ENCODE results near the gene MGMT.

Gene MGMT

DNA sequence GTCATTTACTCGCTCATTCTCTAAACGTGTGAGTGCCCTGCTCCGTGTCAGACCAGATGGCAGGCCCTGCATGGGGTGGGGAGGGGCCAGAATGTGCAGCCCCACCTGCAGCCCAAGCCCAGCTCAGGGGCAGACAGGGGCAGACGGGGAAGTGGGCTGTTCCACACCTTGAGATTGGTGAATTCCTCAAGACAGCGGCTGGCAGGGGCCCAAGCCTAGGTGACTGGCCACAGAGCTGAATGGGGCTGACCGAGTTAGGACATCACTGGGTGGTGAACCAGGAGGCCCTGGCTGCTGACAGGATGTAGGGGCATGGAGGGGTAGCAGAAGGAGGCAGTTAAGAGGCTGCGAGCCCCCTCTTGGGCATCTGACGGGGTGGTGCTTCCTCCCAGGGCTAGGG, 79.1 kb downstream of the MGMT start:
- DNase-seq = no peak

DNA sequence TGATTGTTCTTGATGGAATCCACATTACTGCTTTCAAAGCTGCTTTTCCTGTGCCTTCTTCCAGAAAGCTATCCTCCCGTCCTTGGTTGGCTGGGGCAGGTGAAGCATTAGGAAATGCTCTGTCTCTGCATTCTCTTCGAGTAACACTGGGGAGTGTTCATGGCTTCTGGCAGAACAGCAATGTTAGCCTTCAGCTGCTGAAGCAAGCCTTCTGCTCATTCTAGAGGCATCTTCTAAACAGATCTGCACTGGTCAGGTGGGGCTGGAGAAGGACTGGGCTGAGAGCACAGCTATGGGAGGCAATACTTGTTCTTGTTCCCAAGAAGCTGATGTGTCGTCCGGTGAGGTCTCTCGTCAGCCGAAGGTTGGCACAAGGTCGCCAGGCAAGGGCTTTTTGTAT, 80.6 kb downstream of the MGMT start:
- no peak for DNase-seq

DNA sequence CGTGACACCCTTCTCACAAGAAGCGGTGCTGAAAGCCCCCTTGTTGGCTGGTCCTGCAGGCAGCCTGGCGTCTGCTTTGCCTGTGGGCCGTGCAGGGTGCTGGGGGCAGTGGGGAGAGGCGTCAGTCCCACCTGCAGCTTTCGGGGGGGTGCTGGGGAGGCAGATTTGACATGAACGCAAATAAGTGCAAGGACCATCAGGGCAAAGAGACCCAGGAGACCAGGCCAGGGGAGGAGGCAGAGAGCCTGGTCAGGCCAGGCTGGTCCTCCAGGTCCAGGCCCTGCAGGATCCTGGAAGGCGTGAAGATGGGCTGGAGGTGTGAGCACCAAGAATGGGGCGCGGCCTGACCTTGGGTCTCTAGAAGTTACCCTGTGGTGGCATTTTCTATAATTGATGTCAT, 81.6 kb downstream of the MGMT start:
- no peak for DNase-seq

DNA sequence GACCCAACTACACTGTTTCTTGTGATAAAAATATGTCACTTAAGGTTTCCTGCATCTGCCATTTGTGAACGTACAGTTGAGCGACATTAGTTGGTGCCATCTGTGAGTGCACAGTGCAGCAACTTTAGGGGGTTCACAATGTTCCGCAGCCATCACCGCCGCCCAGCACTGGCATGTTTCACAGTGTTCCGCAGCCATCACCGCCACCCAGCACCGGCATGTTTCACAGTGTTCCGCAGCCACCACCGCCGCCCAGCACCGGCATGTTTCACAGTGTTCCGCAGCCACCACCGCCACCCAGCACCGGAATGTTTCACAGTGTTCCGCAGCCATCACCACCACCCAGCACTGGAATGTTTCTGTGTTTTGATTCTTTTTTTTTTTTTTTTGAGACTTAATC, 83.0 kb downstream of the MGMT start:
- no peak for DNase-seq

DNA sequence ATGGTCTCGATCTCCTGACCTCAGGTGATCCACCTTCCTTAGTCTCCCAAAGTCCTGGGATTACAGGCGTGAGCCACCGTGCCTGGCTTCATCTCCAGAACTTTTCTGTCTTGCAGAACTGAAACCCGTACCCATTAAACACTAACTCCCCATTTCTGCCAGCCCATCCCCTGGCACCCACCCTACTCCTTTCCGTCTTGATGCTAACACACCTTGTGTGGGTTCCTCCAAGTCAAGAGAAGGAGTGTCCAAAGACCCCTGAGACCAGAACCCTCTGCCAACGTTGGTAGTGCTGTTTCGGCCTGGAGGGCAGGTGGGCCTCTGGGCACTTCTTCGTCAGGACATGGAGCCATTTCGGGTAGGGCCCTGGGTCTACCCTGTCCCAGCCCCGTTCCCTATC, 83.6 kb downstream of the MGMT start:
- no peak for DNase-seq

DNA sequence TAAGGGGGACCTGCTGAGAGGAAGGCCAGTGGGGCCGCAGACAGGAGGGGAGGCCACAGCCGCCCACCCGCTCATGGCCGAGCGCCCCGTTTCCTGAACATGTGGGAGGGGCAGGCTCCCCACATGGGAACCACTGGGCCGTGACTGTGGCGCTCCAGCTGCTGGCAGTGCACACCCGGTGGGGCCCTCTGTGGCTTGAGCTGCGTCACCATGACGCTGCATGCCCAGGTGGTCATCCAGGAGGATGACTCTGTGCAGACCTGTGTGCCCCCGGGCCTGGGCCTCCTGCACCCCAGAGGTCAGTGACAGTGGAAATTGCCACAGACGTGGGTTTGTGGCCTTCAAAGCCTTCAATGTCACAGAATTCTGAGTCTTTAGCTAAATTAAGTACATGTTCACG, 85.1 kb downstream of the MGMT start:
- DNase-seq = no peak

DNA sequence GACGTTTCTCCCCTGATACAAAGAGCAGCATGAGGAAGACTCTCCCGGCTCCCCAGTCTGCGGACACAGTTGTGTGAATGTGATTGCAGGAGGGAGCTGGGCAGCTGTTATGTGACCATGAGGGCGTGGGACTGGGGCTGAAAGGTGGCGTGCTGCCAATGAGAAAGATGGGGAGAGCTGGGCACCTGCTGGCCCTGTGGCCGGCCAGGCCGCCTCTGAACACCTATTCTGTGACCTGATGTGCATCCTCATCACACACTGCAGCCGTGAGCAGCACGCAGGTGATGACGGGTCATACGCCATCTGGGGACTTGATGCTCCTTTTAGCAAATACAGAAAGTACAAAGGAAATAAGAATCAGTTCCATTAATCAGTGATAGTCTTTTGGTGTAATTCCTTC, 86.9 kb downstream of the MGMT start:
- no peak for DNase-seq

DNA sequence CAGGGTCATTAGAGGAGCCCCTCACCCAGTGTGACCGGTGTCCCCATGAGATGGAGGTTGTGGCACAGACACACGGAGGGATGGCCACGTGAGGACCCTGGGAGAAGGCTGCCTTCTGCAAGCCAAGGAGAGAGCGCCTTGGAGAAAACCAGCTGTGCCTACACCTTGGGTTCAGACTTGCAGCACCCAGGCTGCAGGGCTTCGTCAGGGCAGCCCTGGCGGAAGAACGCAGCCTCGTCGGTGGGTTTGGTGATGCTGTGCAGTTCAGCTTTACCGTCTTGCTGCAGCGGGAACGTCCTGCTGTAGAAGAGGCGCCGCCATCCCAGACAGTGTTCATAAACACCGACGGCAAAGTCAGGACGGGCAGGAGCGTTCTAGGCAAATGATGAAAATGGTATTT, 89.3 kb downstream of the MGMT start:
- DNase-seq = no peak

DNA sequence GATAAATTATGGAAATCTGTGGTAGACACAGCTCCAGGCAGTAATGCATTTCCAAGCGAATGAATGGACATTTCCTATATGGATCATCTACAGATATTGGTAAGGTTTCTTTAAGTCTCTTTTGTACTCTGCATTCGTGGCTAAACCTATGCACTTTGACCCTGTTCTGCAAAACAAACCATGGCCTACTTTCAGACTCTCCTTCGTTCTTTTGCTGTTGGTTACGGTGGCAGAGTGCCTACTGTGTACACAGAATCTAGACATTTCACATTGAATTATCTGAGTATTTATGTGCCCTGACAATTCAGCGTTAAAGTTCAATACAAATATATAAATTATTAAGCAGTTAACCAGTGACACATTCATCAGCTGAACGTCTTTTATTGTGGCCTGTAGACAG, 93.3 kb downstream of the MGMT start:
- DNase-seq = no peak

DNA sequence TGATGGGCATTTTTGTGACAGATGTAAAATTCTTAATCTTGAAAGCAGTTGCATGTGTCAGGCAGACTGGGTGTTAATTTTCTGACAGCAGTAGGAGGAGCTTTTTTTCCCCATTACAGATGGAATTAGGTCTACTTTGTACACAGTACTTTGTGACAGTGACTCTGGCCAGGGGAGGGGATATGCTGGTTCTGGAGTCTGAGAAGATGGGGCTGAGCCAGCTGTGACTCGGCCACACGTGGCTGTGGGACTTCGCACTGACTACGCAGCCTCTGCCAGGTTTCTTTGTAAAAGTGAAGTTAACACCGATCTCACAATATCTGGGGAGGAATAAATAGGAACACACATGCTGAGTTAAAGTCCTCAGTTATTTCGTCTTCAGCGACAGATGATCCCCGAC, 95.4 kb downstream of the MGMT start:
- DNase-seq = no peak

DNA sequence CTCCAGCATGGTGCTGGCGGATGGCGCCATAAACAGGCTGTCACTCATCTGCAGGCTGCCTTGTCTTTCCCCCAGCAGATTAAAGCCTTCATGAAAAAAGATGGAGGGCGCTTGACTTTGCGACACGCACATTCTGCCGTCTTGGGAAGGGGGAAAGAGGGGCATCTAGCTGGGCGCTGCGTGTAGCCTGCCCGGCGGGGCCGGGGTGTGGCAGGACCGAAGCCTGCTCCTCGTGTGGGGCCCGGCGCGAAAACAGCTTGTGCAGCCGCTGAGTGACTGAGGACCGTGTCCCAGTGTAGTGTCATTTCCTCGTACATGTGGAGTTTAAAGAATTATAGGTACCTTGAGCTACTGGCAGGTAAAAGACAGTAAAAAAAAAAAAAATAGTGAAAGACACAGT, 97.9 kb downstream of the MGMT start:
- no peak for DNase-seq

DNA sequence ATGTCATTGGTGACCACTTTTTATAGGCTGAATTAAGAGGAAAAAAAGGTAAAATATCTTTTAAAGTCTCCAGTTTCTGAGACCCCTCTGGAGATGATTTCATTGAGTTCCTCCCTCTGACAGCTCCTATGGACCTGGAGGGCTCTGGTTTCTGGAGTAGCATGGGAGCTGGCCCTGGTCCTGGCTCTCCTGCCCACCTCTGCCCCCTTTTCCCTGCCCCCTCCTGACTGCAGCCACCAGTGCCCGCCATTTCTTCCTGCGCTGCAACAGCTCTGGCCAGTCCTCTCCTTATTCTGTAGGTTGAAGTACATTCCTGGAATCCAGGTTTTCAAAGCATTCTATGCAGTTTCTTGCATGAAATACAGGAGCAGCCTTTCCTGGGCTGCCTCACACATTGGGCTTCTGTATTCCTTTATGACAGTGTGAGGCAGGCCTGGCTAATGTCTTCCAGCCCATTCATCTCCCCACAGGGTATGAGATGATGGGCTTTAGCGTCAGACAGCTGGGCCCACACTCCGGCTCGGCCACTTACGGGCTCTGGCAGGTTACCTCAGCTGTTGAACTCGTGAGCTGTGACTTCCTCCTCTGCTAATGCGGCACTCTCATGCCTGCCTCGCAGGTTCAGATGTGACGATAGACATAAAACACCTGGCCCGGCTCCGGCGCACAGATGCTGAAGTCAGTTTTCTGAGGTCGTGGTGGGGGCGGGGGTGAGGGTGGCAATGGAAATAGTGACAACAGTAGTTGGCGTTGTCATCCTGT, 101.7 kb downstream of the MGMT start:
- DNase-seq = no peak

DNA sequence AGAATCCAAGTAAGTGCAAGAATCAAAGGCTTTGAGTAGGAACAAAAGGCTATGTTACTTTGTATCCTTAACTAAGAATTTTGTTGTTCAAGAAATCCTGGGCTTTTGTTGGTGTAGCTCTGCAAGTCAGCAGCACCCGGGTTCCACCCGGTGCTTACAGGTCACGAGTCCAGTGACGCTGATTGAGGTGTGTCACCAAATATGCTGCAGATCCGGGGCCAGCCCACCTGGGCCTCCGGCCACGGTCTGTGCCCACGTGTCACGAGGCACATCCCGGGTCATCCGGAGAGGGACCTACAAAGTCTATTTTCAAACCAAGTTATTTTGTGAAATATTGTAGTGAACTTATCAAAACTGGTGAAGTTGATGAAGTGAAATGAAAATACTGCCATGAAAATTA, 103.1 kb downstream of the MGMT start:
- DNase-seq = no peak

DNA sequence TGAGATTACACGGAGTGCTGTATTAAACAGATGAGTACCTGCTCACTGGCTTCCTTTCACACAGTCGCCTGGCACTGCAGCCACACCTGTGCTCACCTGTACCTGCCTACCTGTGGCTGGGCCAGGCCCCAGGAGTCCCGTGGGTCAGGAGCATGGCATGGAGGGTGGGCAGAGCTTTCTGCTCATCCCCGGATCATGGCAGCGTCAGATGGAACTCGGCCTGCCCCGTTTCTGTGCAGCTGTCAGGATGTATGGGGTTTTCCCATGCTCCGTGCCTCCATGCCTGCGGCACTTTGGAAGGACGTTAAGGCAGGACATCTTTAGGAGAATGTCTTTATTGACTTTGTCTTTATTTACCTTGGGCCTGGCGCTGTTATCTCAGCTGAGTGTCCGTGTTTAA, 112.2 kb downstream of the MGMT start:
- no peak for DNase-seq

DNA sequence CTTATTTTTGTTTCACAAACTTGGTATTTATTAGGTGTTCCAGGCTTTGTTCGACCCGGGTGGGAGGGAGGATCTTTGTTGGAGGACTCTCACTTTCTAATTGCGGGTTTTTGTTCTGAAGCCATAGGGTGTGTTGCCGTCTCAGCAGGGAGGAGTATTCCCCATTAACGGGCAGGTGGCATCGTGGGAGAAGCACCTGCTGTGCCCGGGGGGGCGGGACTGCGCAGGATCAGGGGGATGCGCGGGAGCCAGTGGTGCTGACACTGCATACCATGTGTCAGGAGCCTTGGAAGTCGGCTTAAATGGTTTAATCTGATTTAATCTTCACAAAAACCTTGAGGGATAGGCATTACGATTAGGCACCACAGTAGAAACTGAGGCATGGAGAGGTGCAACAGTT, 113.0 kb downstream of the MGMT start:
- no peak for DNase-seq

DNA sequence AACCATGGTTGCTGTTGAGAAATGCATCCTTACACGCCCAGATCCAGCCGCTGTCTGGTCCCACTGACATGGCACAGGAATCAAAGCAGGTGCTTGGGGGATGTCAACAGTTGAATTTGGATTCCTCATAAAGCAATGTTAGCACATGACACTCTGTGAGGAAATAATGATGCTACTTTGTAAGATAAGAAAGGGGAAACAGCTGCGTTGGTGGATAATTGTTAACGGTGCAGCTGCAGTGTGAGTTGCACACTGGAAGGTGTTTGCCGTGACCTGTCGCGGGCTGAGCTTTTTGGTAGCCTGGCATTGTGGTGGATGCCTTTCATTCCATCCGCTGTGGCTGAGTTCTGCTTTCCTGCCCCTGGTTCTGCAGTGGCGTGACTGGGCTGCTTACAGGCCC, 113.9 kb downstream of the MGMT start:
- no peak for DNase-seq

DNA sequence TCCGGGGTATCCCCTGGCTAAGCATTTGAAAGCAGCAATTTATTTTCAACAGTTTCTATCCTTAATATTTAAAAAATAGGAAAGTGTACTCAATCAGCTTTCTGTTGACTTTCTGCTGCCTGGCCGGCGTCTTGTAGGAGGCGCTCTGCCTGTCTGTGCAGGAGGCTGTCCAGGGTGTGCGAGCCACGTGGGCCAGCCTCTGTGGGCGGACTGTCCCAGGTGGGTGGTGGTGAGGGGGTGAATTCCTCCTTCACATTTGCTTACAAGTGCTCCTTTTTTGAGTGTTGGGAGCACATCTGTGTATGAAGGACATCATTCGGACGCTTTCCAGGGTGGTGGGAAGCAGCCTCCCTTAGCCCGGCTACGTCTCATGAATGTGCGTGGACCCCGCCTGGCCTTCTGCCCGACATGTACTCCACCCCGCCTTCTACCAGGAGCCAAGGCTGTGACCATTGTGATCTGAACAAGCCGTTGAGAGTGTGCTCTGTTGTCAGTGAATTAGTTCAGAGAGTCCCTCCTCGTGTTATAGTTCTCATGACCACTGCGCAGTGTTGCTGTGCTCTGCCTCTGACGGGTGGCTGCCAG, 114.9 kb downstream of the MGMT start:
- no peak for DNase-seq

DNA sequence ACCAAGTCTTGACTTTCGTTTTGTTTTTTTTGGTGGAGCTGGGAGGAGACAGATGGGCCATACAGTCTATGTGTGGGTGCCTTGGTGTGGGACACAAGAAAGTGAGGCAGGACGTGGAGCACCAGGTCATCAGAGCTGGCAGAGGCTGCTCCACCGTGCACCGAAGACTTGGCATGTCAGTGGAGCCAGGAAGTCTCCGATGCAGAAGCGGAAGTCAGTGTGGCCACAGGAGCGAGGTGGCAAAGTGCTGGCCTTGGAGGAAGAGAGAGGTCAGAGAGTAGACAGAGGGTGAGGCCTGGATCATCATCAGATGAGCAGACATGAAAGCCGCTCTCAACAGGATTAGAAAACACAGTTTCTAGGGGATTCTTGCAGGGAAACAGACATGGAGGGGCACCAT, 116.8 kb downstream of the MGMT start:
- no peak for DNase-seq

DNA sequence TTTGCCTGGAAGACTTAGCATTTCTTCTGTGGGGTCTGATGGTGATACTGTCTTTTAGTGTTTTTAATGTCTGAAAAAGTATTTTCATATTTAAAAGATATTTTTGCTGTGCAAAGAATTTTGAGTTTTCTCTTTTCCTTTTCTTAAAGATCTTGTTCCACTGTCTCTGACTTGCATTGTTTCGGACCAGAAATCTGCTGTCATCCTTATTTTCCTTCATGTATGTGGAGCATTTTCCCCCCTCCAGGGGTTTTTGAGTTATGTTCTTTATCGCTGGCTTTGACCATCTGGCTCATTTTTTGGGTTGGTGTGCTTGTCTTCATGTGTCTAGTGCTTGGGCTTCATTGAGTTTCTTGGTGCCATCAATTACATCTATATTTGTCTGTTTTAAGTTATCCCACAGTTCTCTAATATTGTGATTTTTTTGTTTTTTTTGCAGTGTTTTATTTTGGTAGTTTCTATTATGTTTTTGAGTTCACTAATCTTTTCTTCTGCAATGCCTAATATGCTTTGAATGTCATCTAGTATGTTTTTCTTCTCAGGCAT, 119.9 kb downstream of the MGMT start:
- no peak for DNase-seq

DNA sequence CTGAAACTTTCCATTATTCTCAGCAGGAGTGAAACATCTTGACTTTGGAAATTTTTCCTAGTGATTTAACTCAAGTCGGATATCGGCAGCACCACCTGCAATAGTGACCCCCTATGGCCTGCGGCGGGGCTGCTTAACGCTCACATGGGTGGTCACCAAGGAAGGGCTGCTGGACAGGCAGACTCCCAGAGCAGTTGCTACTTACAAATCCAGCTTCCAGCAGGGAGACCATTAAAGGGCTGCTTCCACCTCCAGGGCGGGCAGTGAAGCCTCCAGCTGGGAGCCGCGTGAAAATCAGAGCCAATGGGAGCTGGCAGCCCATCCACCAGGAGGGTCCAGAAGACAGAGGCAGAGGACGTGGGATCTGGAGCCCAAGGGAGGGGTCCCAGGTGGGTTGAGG, 122.5 kb downstream of the MGMT start:
- no peak for DNase-seq

DNA sequence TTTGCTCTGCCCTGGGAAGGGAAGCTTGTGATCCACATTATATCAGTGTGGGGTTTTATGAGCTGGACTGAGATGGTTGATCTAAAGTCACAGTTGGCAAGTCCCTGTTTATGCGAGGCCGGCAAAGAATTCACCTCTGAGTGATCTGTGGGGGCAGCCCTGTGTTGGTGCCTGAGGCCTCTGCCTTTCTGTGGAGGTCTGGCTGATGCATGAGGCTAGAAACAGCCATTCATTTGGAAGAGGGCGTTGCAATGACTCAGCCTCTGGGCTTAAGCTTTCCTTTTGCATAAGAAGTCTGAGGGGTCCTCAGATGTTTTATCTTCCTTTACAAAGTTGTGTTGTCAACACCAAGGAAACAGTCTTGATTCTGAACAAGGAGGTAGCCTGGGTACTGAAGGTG, 126.9 kb downstream of the MGMT start:
- DNase-seq = no peak

DNA sequence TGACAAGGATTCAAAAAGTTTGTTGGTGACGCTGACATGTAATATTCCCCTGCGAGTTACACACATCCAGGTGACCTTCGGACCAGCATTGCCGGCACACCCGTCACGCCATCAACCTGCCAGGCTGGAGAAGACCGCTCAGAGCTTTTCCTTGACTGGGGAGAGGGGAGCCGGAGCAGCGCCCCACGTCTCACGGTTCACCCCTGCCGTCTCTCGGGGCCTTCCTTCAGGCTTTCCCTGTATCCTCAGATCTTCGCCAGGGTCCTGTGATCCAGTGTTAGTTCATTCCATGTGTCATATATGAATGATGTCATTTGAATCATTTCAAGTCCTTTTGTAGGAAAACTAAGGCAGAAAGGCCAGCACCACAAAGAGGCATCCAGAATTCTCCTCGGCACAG, 127.8 kb downstream of the MGMT start:
- DNase-seq = no peak

DNA sequence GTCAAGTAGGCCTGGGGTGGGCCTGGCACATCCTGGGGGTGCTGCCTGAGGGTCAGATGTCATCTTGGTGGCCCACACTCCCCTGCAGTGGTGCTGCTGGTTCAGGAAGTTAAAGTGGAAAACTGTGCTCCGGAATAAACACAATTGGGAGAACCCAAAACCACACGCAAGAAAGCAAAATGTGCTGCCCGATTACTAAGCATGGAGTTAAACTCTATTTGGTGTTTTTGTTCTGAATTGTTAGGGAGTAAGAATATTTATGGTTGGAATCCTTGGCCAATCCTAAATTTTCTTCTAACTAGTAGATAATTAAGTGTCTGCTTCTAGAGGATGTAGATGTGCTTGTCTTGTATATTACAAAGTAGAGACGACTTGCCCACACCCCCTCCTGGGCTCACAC, 131.4 kb downstream of the MGMT start:
- DNase-seq = no peak

DNA sequence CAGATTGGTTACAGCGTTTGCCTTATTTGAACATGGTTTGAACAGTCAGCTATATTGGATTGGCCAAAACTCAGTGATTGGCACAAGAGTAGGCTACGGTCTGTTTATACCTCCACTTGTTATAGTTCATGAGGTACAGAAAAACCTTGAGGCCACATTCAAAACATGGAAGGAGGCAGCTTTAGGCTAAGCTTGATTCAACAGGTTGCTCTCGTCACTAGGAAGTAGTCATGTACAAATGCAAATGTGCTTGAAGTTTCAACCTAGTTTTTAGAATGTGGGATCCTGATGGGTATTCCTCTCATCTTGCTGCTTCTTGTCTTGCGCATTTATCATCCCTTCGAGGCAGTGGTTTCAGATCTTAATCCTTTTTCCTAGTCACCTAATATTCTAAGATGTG, 132.1 kb downstream of the MGMT start:
- no peak for DNase-seq

DNA sequence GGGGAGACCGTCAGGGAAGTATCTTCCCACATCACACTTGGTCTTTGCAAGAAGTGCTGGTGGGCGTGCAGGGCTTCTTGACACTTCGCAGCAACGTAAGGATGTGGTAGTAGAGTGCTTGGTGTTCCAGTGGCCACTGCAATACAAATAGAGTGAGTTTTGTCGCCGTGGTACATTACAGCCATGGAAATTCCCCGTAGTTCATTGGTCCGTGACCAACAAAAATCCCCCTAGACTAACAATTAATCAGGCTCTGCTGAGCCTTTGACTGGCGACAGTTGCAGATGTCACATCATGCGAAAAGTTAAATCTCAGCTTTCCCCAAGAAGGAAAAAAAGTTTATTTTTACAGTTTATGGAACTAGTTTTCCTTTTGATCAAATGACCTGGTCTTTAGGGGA, 134.7 kb downstream of the MGMT start:
- no peak for DNase-seq
